ENCODE measurements around the gene RSPH1.

The RSPH1 gene

DNA sequence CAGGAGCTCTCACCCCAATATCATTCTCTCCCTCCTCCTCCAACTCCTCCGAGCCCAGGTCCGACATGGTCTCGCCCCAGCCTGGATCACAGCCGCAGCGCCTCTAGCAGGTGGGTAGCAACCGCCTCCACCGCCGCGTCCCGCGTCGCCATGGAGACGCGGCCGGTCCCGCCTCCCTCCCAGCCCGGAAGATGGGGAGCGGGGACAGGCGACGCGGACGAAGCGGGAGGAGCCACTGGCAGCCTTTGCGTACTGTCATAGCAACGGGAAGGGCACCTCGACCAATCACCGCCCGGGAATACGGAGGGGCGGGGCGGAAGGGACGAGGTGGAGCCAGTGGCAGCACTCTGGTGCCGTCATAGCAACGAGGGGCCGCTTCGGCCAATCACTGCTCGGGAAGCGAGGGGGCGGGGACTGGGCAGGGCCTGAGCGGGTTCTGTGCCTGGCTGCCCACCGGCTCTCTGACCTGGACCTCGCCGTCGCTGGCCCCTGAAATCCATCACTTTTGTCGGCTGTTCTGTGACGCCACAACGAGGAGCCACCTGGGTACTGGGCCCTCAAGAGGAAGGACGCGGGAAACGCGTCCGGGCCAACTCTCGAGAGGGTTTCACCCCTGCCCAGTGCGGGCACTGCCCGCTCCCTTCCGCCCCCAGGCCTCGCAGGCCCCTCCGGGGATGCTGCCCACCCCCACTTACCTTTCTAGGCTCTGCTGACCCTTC lies at the start of gene RSPH1:
RSPH1 (minus strand) TSS at position 105 of the 719 bp plus-strand sequence; CDS start at position 67, 38 bp downstream.
- H3K4me3 ChIP-seq (ENCODE audit: low read depth, low read length), result peak within 1 kb of the TSS; percentile 66
- peak; percentile 87 for DNase-seq (ENCODE audit: low read depth)

DNA sequence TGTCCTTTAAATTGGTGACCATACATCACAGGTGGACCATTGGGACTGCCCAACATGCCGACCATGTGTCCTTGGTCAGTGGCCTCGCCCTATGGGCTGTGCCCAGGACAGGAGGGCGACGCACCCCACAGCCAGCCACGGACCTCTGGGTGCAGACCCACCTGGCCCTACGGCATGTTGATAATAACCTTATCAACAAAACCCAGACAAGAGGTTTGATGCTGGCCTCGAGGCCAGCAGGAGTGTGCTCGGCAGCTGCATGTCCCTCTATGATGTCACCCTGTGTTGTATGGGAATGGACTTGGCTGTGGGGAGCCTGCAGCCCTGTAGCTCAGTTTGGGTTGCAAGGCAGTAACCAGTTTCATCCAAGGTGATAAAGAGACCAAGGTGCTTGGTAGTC lies 49.7 kb upstream of the RSPH1 start:
- no peak for DNase-seq (ENCODE audit: low read depth)
- no peak overlapping the region for H3K4me3 ChIP-seq (ENCODE audit: low read depth, low read length)

DNA sequence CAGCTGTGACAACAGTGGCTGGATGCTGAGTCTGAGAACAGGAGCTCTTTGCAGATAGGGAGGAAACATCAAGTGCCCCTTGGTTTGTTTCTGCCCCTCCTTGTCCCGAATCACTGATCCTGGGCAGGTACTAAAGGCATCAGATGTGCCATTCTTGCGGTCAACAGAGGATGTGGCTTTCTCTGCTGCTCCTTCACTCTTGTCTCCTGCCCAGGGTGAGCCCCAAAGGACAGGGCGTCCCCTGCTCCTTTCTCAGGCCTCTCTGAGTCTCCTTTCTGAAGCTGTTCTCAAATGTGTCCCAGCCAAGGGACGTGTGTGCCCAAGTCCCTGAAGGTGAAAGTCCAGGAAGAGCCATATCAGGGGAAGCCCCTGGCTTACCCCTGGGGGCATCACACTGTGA lies 49.3 kb upstream of the RSPH1 start:
- no peak for DNase-seq (ENCODE audit: low read depth)
- no peak overlapping the region for H3K4me3 ChIP-seq (ENCODE audit: low read depth, low read length)

DNA sequence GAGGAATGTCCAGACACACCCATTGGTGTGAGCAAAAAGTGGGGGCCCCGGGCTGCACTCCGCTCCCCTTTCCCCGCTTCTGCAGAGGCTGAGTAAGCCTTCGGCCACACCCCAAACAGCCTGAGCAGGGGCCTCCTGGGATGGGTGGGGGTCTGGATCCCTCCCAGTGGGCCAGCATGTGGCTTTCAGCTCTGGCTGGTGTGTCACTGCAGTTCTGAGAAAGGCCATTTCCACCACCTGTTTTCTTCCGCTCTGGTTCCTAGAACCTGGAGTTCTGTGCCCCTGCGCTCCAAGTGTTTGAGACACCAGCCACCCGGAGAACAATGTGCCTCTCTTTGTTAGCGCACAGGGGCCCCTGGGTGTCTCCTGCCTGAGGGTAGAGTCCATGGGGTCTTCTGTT lies 48.5 kb upstream of the RSPH1 start:
- no peak for DNase-seq (ENCODE audit: low read depth)

DNA sequence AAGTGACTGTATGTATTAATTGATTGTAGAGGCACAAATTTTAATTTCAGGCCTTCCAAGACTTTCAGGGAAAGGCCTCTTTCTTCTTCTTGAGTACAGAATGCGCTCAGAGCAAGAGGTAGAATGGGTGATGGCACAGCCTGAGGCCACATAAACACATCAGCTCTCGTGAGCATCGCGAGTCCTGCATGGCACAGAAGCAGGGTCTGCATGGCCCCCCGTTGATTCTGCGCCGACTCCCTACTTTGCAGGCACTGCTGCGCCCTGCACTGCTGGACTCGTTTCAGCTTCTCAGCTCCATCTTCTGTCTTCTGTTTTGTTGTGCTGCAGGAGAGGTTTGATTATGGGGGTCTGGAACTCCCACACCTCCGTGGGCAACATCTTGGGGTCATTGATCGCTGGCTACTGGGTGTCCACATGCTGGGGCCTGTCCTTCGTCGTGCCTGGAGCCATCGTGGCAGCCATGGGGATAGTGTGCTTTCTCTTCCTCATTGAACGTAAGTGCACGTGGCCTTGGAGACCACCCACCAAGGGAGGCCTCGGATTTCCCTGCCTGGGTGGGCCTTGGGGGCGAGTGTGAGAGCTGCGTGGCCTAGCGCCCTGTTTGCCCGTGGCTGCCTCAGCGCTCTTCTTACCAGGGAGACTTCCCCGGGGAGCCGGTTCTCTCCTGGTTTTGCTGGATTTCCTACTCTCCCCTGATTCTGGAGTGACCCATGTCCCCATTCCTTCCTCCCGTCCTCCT lies 47.3 kb upstream of the RSPH1 start:
- no peak for DNase-seq (ENCODE audit: low read depth)
- no peak overlapping the region for H3K4me3 ChIP-seq (ENCODE audit: low read depth, low read length)

More for the DNA sequence above, 48.5 kb upstream of the RSPH1 start:
- H3K4me3 ChIP-seq (ENCODE audit: low read depth, low read length), result no peak overlapping the region

DNA sequence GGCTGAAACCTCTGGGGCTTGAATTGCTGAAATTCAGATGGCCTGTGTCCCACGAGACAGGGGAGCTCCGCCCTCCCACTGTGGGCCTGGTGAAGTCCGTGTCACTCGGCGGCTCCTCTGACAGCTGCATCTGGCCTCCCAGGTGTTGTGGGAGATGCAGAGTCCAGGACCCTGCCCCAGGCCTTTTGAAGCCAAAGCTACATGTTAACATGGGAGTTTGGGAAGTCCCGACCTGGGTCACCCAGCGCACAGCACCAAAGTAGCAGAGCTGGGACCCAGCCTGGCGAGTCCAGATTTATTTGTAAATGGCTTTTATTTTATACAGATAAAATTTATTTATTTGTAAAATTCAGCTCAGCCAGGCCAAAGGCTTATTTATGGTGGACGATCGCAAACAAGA lies 46.6 kb upstream of the RSPH1 start:
- no peak overlapping the region for H3K4me3 ChIP-seq (ENCODE audit: low read depth, low read length)
- DNase-seq (ENCODE audit: low read depth), result no peak

DNA sequence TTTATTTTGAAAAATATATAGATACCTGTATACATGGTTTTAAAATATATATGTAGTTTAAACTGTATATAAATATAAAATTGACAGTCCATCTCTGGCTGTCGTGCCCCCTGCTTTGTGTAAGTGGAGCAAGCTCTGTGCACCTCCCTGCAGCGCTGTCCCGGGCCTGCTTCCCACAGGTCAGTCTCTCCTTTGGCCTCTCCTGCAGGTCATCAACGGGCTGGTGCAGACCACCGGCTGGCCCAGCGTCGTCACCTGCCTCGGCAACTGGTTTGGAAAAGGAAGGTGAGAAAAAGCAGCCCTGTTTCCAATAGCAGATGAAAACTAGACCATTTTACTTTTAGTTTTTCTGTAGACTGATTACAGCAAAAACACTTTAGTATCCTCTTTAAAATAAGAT lies 46.2 kb upstream of the RSPH1 start:
- H3K4me3 ChIP-seq (ENCODE audit: low read depth, low read length), result no peak overlapping the region
- no peak for DNase-seq (ENCODE audit: low read depth)

DNA sequence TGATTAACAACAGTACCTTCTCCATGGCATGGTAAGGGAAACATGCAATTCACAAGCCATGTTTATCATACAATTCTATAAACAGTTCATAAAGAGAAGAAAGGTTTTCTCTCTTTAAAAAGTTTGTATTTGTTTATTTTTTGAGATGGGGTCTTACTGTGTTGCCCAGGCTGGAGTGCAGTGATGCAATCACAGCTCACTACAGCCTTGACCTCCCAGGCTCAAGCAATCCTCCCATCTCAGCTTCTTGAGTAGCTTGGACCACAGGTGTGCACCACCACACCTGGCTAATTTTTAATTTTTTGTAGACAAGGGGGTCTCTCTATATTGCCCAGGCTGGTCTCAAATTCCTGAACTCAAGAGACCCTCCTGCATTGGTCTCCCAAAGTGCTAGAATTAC lies 45.6 kb upstream of the RSPH1 start:
- no peak overlapping the region for H3K4me3 ChIP-seq (ENCODE audit: low read depth, low read length)
- no peak for DNase-seq (ENCODE audit: low read depth)

DNA sequence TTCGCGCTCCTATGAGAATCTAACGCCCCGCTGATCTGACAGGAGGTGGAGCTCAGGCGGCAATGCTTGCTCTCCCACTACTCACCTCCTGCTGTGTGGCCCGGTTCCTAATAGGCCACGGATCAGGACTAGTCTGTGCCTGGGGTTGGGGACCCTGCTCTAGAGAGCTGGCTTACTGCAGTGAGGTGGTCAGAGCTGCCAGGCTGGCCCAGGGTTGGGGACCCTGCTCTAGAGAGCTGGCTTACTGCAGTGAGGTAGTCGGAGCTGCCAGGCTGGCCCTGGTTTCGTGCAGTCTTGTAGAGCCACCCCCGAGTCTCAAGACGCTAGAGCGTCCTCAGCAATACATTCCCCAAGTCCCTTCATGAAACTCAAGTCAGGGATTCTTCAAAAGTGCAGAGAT lies 45.1 kb upstream of the RSPH1 start:
- no peak for DNase-seq (ENCODE audit: low read depth)
- H3K4me3 ChIP-seq (ENCODE audit: low read depth, low read length), result no peak overlapping the region

DNA sequence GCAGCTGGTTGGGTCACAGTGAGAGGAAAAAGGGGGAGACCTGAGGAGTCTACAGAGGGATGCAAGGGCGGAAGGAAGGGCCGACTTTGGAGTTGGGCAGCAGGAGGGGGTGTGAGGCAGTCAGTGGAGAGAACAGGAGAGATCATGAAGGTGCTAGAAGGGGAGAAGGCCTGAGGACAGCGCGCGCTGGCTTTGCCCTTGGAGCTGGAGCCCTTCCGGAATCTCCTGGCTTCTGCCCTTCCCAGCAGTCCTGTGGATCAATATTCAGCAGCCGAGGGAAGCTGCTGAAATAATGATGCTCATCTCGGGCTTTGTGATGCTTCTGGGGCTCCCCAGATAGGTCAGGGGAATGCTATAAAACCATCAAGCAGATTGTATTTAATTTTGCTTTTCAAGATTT lies 44.4 kb upstream of the RSPH1 start:
- no peak overlapping the region for H3K4me3 ChIP-seq (ENCODE audit: low read depth, low read length)
- DNase-seq (ENCODE audit: low read depth), result no peak

DNA sequence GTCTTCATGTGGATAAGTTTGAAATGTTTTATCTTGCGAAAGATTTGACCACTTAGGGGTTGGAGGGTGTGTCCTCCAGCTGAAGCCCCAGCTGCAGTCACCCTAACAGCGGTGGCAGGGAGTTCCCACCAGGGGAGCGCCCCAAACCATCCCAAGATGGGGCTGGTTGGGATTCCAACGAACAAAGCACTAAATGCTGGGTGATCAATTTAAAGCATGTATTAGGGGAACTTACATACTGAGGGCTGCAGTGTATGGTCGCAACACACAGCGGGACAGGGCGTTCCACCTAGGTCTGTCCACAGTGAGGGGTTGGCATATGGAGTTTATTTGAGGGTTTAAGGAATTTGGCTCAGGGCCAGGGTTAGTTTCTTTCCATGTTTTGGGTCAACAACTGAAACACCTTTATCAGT lies 43.9 kb upstream of the RSPH1 start:
- DNase-seq (ENCODE audit: low read depth), result no peak
- H3K4me3 ChIP-seq (ENCODE audit: low read depth, low read length), result no peak overlapping the region

DNA sequence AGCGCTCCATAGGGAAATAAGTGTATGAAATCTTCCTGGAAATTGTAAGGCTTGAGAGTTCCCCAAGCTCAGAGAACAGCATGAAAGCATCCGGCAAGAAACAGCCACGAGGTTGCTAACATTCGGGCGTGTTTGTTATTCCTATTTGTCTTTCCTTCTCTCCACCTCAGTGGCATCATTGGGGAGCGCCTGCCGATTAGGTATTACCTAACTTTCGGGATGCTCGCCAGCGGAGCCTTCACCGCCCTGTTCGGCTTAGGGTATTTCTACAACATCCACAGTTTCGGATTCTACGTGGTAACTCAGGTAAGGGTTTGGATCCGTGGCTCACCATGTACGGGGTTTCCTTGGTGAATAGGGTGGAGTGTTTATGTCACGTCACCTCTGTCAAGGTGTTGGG lies 43.3 kb upstream of the RSPH1 start:
- no peak overlapping the region for H3K4me3 ChIP-seq (ENCODE audit: low read depth, low read length)
- no peak for DNase-seq (ENCODE audit: low read depth)

DNA sequence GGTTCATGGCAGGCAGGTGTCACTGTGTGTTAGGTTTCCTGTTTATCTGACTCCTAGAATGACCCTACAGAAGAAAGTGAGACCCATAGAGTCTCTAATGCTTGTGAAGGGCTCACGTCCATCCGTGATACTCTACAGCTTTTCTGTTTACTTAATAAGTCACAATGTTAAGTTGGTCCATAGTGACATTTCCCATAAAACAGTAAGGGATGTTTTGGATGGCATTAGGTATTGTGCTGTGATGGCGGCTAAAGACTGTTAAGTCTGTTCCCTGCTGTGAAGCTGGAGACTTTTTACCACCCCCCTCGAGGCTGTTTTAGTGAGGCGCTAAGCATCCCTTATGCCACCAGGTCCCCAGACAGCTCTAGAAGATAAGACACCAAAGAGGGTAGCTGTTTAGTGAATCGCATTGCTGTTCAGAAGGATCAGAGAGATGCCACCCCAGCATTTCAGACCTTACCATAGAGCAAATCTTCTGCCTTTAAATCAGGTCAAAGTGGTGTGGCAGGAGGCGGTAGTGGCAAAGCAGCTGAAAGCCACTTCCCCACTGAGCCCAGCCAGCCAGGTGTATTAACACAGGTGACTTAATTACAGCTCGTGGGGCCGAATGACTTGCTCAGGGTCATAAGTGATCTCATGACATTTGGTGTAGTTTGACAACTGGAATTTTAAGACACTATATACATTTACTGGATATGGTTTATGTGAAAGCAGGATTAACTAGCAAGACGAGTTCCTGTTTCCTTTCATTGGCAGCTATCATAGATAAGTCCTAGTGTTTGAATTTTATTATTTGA lies 42.7 kb upstream of the RSPH1 start:
- no peak overlapping the region for H3K4me3 ChIP-seq (ENCODE audit: low read depth, low read length)

DNA sequence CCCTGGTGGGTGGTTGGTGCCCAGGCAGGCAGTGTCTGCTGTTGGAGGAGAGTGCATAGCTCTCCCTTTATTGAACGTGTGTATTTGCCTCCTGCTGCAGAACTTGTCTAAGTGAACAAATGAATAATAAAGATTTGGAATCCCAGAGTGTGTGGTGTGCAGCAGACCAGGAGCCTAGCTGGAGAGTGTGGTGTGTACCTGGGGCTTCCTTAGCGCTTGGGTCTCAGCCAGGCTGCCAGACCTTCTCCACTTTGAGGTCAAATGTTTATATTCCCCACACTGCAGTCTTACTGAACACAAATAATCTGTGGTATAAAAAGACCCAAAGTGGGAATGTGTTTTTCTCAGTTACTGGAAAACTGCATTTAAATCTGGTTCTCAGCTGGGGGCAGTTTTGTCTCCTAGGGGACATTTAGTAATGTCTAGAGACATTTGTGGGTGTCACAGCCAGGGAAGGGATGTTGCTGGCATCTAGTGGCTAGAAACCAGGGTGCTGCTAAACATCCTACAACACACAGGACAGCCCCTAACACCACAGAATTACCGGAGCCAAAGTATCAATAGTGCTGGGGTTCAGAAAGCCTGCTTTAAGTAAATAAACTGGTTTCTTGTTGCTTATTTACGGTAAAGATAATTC lies 41.2 kb upstream of the RSPH1 start:
- DNase-seq (ENCODE audit: low read depth), result no peak
- H3K4me3 ChIP-seq (ENCODE audit: low read depth, low read length), result no peak overlapping the region

More for the DNA sequence above, 42.7 kb upstream of the RSPH1 start:
- no peak for DNase-seq (ENCODE audit: low read depth)

DNA sequence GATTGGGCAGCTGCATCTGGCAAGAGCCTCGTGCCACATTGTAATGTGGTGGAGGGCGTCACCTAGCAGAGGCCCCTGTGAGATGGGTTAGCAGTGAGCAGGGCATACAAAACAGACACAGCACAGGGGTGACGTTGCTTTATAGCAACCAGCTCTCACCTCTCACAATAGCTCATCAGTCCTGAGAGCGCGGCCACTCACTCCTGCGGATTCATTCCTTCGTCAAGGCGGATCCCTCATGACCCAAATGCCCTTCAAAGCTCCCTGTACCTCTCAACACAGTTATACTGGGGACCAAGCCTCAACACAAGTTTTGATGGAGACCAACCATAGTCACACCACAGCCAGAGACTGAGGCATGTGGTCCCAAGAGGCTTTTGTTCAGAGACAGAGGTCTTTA lies 40.6 kb upstream of the RSPH1 start:
- H3K4me3 ChIP-seq (ENCODE audit: low read depth, low read length), result no peak overlapping the region
- DNase-seq (ENCODE audit: low read depth), result no peak

DNA sequence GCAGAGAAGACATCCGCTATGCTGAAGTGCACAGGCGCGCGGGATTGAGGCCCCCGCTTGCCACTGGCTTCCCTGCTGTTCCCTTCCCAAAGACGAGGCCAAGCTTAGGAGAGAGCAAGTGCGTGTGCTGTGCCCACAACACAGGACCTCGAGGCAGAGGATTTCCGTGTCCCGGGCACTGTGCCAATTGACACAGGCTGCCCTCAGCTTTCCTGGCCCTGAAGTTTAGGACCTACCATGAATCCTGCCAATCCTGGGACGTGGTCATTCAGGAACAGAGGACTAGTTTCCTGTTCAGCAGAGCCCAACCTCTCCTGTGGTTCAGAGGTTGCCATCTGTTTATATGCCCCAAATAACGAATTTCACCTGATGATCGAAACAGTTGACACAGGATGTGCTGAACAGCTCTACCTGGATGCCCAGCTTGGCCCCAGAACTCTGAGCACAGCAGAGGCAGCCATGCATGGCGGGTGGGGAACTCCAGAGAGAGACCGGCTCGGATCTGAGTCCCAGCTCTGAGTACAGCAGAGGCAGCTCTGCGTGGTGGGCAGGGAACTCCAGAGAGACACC lies 39.7 kb upstream of the RSPH1 start:
- H3K4me3 ChIP-seq (ENCODE audit: low read depth, low read length), result no peak overlapping the region
- no peak for DNase-seq (ENCODE audit: low read depth)

DNA sequence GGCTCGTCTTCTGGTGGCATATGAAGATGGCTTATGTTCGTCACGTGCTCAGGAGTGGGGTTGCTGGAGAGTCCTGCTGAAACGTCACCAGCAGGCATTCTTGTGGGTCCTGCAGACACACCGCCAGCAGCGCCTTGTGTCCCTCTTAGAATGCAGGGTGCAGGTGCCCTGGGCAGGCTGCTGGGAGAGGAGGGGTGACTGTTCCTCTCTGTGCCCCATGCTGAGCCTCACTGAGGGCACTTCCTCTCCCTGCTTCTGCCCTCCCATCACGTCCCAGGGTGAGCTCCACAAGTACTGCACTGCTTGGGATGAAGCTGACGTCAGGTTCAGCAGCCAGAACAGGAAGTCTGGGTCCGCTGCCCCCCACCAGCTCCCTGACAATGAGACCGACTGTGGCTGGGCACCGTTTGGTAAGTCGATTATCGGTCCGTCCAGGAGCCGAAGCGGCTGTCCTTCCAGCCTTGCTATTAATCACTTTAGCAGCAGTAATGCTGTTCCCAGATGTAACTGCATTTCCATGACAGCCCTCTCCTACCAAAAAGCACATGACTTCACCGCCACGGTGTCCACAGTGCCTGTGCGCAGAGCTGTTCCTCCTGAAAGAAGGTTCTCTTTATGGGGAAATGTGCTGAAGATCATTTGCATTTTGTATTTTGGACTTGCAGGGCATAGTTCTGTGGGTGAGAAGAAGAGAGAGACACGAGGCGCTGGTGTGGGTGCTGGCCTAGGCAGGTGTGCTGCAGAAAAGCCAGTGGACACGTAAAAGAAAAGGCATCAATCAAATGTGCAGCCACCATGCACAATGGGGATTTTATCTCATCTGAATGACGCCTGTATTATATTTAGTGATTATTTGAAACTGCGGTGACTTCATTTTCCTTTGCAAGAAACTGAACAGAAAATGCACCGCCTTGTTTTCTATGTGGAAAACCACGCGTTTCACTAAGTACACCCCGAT lies 38.7 kb upstream of the RSPH1 start:
- no peak for DNase-seq (ENCODE audit: low read depth)
- H3K4me3 ChIP-seq (ENCODE audit: low read depth, low read length), result no peak overlapping the region

DNA sequence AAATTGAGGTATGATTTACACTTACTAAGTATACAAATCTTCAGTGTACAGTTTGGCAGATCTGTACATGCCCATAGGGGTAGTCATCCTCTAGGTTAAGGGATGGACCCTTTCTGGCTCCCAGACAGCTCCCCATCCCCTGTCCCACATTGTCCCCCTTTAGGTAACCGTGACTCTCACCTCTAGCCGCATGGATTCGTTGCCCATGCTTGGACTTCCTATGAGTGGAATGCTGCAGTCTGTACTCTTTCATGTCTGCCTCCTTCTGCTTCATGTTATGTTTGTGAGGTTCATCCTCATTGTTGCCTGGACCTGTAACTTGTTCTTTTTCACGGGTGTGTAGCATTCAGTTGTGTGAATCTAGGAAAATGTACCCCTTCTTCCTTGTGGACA lies 37.9 kb upstream of the RSPH1 start:
- DNase-seq (ENCODE audit: low read depth), result no peak
- H3K4me3 ChIP-seq (ENCODE audit: low read depth, low read length), result no peak overlapping the region
